Measurements from ENCODE around the gene RSPO4. TPM values are rescaled to one million over a fixed set of nuclear protein-coding genes. Genes with fewer than 3 reads are reported as not detected.

RSPO4 gene
- total and polyA plus RNA-seq, 2 donors (not counting 3 experiments of a cell fraction or from before 2014, with no cell fraction given): not detected

GRCh38 chr20:962223-962622 lies 39.9 kb downstream of the RSPO4 start:
- Histone ChIP-seq H3K27me3 (ENCODE audit: control insufficient read depth in 2 of 2, insufficient read depth in 2 of 2, low read length in 2 of 2) (peaks cover 0 to 2% of the 10 kb centered on the region in 2 experiments), H3K27ac (ENCODE audit: insufficient read depth, low read depth, low read length) (no peak overlapping the region), H3K9ac (replicated peaks; ENCODE audit: extremely low read depth, insufficient read depth, low read length) (no peak overlapping the region), H3K79me2 (ENCODE audit: control insufficient read depth, insufficient read depth, low read length) (no peaks in the 10 kb centered on the region), H3K4me3 (replicated peaks in 1 of 3; ENCODE audit: insufficient read depth in 1 of 3, low read depth in 1 of 3, low read length in 3 of 3) (no peak overlapping the region), H3K4me2 (ENCODE audit: insufficient read depth, low read length) (no peak overlapping the region), H4K20me1 (replicated peaks; ENCODE audit: control insufficient read depth, extremely low read depth, insufficient read depth, low read length) (no peaks in the 10 kb centered on the region), H3K4me1 (ENCODE audit: control insufficient read depth, extremely low read depth, insufficient read depth, low read length) (no peaks in the 10 kb centered on the region), H3K36me3 (ENCODE audit: control insufficient read depth in 2 of 2, extremely low read depth in 1 of 2, insufficient read depth in 2 of 2, low read length in 2 of 2) (no peaks in the 10 kb centered on the region), H2AFZ (ENCODE audit: low read depth, low read length) (no peak overlapping the region), H3K9me1 (replicated peaks; ENCODE audit: control insufficient read depth, extremely low read depth, insufficient read depth, low read length) (no peaks in the 10 kb centered on the region), H3K9me3 (replicated peaks; ENCODE audit: control insufficient read depth, insufficient read depth, low read length) (no peaks in the 10 kb centered on the region)
- BruUV-seq (replicated peaks): no TSS peak
- CTCF ChIA-PET: interaction anchor here (0.7 kb wide), 1 partner anchor 144 kb away, joined by 3 read pairs; no protein-coding TSS in a partner anchor
- no peak for TF ChIP-seq EZH2 (IDR thresholded peaks at IDR 0.05; ENCODE audit: borderline replicate concordance, low read depth, low read length, severe bottlenecking)
- TF ChIP-seq POLR2AphosphoS5 (IDR thresholded peaks at IDR 0.05; ENCODE audit: insufficient read depth, low read depth, low read length): no peak
- no peak for TF ChIP-seq MYC (IDR thresholded peaks at IDR 0.05; ENCODE audit: low read depth, low read length)
- no peak for TF ChIP-seq JUN (IDR thresholded peaks at IDR 0.05; ENCODE audit: borderline replicate concordance, insufficient read depth, insufficient read length, low read depth)
- TF ChIP-seq GATA2 (IDR thresholded peaks at IDR 0.05; ENCODE audit: insufficient read depth, insufficient read length, low read depth, low read length): no peak
- TF ChIP-seq FOS (IDR thresholded peaks at IDR 0.05; ENCODE audit: borderline replicate concordance, insufficient read depth, low read length): no peak
- no peak for TF ChIP-seq MAX (IDR thresholded peaks at IDR 0.05; ENCODE audit: insufficient read depth, insufficient read length)
- no peak for TF ChIP-seq CTCF (IDR thresholded peaks at IDR 0.05; ENCODE audit: extremely low read depth in 1 of 2, insufficient read depth in 1 of 2, low read depth in 1 of 2, low read length in 2 of 2)
- no peak for TF ChIP-seq POLR2A (IDR thresholded peaks at IDR 0.05; ENCODE audit: low read depth, low read length)
- intact Hi-C loops (cut with micrococcal nuclease) (no loop called here), dilution Hi-C loops (cut with MboI; ENCODE audit: extremely low pct_ligation_motif_present, low sequenced_read_pairs) (no loop called here)
- no peak for FAIRE-seq
- DNase-seq (ENCODE audit: low read depth, low spot score): no peak
- POLR2A ChIA-PET: no interaction called here
